HG03064 (cell line): ENCODE results near the gene CYP4F8.
"Not testable (repeated sequence)": the region's sequence is repeated elsewhere in the genome, so short reads cannot be mapped to it uniquely, and the experiment has no call there.

Experiments
- ATAC-seq: cut with Tn5 transposase; IDR thresholded peaks from one replicate; pipeline ENCODE4 v1.9.1; 2021; ENCODE audit warnings: low read depth; ENCODE audit not compliant: unreplicated experiment

The CYP4F8 gene, protein sequence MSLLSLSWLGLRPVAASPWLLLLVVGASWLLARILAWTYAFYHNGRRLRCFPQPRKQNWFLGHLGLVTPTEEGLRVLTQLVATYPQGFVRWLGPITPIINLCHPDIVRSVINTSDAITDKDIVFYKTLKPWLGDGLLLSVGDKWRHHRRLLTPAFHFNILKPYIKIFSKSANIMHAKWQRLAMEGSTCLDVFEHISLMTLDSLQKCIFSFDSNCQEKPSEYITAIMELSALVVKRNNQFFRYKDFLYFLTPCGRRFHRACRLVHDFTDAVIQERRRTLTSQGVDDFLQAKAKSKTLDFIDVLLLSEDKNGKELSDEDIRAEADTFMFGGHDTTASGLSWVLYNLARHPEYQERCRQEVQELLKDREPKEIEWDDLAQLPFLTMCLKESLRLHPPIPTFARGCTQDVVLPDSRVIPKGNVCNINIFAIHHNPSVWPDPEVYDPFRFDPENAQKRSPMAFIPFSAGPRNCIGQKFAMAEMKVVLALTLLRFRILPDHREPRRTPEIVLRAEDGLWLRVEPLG

DNA sequence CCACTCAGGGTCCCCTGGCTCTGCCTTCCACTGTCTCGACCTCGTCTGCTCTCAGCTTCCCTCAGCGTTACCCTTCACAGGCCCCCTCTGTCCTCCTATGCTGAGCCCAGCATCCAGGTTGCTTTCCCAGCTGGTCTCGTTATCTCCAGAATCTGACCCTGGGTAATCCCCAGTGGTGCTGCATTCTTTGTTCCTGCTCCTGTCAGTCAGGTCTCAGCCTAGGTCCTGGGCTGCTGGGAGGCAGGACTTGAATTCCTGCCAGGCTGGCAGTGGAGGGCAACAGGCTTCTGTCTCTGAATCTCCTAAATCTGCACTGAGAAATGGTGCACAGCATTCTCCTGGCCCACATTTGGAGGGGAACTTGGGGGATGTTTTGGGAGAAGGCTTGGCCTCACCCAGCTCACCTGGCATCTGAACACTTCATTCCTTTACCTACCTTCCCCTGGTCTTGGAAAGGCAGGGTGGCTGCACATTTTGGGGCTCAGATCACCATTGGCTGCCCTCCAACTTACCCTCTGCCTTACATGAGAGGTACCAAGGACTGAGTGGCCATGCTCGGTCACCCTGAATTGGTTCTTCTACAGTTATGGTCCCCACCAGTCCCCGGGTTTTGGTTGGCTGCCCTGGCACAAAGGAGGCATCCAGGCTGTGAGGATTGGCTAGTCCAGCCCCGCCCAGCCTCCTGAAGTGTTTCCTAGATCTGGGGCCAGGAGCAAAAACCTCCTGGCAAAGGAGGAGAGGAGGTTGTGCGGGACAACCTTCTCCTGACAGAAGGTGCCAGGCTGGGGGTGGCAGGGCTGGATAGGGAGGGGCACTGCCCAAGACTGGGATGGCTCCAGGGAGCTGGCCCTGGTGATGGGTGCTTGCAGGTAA, at the start of gene CYP4F8:
Gene CYP4F8, plus strand, starts transcription at position 712 of the 873 bp plus-strand sequence. CDS start 399 bp downstream, outside the sequence.
- ATAC-seq = no peak

DNA sequence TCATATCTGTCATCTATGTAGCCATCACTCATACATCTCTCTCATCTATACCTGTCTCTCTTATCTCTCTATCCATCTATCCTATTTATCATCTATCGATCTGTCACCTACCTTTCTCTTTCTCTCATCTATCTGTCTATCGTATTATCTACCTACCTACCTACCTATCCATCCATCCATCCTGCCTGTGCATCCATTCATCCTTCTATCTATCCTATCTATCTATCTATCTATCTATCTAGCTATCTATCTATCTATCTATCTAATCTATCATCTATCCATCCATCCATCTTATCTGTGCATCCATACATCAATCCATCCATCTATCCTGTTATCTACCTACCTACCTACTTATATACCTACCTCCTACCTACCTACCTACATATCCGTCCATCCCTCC, 44.6 kb upstream of the CYP4F8 start:
- ATAC-seq = no peak

DNA sequence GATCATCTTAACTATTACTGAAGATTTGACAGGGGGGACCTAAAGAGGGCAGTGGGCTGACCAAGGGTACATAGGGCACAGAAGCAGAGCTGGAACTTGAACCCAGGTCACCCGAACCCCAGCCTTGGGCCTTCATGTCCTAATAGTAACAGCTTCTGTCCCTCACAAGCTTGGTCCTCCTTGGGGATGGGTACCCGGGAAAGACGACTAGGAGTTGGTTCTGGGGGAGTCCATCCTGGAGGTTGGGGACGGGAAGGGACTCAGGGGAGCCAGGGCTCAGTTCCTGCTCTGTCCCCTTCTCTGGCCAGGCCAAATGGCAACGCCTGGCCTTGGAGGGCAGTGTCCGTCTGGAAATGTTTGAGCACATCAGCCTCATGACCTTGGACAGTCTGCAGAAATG, 39.6 kb upstream of the CYP4F8 start:
- no peak for ATAC-seq

DNA sequence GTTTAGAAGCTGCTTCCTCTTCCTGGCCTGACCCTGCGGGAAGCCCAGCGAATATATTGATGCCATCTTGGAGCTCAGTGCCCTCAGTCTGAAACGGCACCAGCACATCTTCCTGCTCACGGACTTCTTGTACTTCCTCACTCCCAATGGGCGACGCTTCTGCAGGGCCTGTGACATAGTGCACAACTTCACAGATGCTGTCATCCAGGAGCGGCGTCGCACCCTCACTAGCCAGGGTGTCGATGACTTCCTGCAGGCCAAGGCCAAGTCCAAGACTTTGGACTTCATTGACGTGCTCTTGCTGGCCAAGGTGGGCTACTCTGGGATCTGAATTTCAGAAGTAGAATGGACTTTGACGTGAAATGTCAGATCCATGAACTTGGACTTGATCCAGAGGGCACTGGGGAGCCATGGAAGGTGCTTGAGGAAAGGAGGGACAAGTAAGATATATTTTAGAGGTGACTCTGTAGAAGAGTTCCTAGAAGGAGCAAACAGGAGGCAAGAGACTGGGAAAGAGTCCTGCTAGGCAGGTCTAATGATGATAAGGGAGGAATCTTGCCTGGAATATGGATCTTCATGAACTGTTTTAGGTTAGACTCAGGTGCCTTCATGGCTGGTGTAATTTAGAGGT, 38.4 kb upstream of the CYP4F8 start:
- no peak for ATAC-seq

DNA sequence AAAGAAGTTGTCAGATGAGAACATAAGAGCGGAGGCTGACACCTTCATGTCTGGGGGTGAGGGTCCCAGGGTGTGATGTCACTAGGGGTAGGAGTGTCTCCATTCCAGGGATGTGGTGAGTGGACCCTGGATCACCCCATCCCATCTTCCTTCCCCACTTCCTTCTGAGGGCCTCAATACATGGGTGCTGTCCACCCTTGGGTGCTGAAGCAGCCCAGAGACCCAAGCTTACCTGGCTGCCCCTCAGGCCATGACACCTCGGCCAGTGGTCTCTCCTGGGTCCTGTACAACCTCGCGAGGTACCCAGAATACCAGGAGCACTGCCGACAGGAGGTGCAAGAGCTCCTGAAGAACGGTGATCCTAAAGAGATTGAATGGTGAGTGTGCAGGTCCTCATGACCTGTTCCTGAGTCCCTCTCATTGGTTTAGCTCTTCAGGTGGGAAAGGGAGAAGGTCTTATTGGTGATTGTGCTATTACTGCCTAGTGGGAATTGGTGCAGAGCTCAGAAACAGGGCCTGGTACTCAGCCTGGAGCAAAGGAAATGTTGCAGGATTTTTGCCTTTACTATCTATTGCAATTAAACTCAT, 37.7 kb upstream of the CYP4F8 start:
- no peak for ATAC-seq

DNA sequence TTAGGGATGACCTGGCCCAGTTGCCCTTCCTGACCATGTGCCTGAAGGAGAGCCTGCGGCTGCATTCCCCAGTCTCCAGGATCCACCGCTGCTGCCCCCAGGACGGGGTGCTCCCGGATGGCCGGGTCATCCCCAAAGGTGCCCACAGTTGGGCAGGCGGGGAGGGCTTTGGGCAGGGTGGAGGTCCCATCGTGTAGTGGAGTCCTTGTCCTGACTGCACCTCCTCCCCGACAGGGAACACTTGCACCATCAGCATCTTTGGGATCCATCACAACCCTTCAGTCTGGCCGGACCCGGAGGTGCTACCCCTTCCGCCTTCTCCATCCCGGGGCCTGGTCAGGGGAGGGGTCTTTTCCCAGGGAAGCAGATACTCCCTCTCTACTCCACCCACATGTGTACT, 31.7 kb upstream of the CYP4F8 start:
- no peak for ATAC-seq

DNA sequence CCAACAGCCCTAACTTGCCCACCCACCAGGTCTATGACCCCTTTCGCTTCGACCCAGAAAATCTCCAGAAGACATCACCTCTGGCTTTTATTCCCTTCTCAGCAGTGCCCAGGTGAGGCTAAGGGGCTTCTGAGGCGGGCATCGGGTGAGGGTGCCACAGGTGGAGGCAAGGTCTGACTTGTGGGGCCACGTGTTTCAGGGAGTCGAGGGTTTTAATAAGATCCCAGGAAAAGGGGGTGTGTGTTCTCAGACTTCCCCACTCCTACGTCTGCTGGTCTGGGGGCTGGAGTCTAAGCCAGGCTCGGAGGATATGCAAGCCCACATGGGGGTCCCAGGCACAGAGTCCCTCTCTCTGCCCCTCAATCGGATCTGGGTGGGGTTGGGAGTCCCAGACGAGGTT, 30.9 kb upstream of the CYP4F8 start:
- ATAC-seq = no peak

DNA sequence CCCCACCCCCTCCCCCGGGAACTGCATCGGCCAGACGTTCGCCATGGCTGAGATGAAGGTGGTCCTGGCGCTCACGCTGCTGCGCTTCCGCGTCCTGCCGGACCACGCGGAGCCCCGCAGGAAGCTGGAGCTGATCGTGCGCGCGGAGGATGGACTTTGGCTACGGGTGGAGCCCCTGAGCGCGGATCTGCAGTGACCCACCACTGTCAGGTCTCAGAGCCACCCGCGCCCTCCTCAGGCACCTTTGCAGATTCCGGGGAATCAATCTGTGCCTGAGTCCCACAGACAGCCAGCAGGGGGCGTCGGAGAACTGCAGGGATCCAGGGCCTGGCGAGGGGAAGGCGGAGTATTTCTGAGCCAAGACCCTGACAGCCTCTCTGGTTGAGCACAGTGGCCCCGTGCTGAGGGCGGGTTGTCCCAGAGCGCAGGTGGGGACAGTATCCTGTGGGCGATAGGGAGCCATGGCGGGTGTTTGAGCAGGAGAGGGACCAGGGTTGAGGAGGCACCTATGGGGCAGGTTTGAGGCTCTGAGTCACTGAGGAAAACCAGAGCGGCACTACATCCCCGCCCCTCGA, 30.4 kb upstream of the CYP4F8 start:
- no peak for ATAC-seq

DNA sequence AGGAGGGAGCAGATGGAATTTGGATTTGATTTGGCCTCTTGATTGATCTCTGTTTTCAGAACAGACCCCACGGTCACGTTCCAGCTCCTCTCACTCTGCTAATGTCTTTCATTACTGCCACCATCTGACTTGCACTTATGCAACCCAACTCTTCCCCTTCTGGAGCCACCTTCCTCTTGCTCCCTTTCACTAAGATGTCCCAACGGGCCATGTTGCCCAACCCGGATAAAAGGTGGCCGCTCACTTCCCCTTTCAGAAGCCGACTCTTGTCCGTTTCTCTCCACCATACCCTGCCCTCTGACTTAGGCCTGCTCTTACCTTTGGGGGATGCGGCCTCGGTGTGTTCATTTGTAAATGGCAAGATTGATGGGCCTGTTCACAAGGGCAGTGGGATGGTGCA, 27.4 kb upstream of the CYP4F8 start:
- no peak for ATAC-seq

DNA sequence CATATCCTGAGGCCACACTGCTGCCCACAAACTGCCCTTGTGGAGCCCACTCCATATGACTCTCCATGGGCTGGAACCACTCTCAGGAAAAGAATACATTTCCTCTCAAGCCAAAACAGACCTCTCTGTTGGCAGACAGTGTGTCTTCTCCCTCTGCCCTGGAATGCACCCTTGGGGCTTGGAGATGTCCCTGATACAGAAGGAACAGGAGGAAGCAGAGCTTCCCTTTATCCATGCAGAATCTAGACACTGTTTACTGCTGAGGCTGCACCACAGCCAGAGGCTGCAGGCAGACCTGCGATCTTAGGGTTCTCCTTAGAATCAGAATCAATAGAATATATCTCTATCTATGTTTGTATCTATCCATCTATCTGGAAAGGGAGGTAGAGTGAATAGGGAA, 26.8 kb upstream of the CYP4F8 start:
- no peak for ATAC-seq

DNA sequence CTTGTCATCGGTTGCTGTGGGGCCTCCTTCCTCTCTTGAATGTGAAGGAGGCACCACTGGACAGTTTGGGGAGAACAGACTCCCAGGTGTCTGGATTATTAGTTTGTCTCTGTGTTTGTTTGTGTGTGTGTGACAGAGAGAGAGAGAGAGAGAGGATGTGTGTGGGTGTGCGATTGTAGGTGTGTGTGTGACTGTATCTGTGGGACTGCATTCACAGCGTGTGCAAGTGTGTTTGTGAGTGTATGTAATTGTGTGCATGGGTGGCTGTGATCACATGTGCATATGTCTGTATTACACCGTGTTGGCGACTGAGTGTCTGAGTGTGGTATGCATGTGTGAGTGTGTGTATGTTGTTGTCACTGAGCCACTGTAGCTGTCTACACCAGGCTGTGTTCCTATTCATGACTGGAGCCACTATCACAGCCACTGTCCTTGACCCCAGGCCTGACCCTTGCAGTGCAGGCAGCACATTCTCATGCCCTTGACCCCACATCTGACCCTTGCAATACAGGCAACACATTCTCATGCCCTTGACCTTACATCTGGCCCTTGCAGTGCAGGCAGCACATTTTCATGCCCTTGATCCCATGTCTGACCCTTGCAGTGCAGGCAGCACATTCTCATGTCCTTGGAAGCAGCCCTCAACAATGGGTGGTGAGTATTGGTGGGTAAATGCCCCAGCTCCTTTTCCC, 25.1 kb upstream of the CYP4F8 start:
- no peak for ATAC-seq

DNA sequence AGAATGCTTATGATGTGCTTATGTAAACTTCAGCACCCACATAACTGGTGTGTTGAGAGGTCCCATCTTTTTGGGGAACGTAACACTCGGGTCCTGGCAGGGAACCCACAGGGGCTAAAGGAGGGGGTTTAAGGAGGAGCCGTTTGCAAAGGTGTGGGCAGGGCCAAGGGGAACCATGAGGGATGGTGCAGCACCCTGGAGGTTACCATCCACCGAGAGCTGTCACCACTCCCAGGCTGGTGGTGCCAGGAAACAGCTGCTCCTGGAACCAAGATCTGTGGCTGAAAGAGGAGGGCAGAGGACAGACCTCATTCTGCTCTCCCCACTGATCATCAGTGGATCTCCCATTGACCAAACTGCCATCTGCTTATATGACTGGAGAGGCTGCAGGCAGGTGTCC, 23.2 kb upstream of the CYP4F8 start:
- ATAC-seq = no peak

DNA sequence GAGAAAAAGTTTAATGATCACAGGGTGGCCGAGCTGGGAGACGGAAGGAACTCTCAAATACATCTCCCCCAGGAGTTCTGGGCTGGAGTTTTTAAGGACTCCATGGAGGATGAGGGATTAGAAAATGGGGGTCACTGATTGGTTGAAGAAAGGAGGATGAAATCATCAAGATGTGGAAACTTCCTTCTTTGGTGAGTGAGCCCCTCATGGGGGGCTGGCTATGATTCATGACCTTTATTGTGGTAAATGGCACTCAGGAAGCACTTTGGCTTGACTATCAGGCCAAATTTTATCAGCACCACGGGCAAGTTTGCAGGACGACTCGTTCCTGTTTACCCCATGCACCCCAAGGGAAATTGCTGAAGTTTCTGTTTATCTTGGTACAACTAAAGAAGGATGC, 22.5 kb upstream of the CYP4F8 start:
- not testable (repeated sequence) for ATAC-seq

DNA sequence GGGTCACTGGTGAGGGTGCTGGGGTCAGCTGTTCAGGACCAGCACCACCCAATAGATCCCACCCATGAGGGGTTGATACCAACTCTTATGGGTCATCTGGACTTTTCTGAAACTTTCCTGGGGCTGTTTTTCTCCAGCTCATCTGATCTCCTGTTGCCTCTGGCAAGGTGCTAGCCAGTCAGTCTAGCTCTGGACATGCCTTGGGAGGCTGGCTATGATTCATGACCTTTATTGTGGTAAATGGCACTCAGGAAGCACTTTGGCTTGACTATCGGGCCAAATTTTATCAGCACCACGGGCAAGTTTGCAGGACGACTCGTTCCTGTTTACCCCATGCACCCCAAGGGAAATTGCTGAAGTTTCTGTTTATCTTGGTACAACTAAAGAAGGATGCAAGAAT, 21.3 kb upstream of the CYP4F8 start:
- ATAC-seq = not testable (repeated sequence)

DNA sequence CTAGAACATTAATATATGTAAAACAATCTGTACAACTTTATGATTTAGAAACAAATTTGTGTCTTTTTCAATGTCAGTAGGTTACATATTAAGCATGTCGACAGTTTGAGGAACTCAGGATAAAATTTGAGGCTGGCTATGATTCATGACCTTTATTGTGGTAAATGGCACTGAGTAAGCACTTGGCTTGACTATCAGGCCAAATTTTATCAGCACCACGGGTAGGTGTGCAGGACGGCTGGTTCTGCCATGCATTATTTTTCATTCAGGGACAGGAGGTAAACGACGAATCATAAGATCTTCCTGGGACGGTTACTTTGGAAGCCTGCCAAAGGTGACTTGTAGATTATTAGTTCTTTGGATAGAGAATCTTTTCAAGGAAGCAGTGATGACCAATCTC, 19.9 kb upstream of the CYP4F8 start:
- no peak for ATAC-seq

DNA sequence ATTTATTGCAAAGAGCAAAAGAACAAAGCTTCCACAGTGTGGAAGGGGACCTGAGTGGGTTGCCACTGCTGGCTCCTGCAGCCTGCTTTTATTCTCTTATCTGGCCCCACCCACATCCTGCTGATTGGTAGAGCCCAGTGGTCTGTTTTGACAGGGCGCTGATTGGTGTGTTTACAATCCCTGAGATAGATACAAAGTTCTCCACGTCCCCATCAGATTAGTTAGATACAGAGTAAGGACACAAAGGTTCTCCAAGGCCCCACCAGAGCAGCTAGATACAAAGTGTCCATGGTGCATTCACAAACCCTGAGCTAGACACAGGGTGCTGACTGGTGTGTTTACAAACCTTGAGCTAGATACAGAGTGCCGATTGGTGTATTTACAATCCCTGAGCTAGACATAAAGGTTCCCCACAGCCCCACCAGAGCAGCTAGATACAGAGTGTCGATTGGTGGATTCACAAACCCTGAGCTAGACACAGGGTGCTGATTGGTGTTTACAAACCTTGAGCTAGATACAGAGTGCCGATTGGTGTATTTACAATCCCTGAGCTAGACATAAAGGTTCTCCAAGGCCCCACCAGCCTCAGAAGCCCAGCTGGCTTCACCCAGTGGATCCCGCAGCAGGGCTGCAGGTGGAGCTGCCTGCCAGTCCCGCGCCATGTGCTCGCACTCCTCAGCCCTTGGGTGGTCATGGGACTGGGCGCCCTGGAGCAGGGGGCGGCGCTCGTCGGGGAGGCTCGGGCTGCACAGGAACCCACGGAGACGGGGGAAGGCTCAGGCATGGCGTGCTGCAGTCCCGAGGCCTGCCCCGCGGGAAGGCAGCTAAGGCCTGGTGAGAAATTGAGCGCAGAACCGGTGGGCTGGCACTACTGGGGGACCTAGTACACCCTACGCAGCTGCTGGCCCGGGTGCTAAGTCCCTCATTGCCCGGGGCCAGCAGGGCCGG, 6.8 kb upstream of the CYP4F8 start:
- ATAC-seq = not testable (repeated sequence)

DNA sequence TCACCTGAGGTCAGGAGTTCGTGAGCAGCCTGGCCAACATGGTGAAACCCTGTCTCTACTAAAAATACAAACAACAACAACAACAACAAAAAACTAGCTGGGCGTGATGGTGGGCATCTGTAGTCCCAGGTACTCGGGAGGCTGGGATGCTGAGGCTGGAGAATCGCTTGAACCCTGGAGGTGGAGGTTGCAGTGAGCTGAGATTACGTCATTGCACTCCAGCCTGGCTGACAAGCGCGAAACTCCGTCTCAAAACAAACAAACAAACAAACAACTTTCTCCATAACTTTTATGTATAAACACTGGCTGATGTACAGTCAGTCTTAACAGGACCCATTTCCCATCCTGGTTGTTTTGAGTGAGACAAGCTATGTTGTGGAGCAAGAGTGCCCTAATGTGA, 5.8 kb upstream of the CYP4F8 start:
- ATAC-seq = no peak

DNA sequence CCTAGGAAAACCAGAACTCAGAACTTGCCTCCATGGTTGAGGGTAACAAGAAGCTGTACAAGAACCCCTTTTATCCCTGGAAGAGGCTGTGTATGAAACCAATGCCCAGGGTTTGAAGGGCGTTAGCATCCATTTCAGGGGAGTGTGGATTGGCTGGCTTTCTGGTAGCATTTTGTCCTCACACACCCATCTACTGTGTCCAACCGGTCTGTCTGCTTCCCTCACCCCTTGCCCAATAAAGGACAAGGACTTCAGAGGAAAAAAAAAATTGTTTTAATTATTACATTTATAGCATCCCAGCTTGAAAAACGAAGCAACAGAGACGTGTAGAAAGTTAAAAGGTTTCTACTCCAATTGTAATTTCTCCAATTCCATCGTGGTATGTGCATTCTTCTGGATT, 2.7 kb upstream of the CYP4F8 start:
- no peak for ATAC-seq

DNA sequence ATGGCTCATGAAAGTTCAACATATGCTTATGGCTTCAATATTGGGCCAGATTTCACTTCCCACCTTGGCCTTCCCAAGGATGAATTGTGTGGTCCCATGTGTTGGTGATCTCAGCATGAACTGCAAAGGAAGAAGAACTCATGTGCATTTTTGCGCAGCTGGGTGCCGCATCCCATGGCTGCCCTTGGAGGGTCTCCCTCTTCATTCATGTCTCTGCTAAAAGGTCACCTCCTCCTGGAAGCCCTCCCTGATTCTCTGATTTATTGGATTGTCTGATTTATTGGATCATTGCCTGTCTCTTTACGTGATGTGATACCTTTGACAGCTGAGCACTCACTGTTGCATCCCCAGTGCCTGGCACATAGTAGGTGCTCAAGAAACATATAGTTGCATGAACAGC, 1.7 kb upstream of the CYP4F8 start:
- no peak for ATAC-seq
